GM21528 (cell line): ENCODE data around the gene MALRD1.

Experiments used
- ATAC-seq: cut with Tn5 transposase; IDR thresholded peaks from one replicate; pipeline ENCODE4 v1.9.1; 2021; ENCODE audit warnings: mild to moderate bottlenecking, moderate library complexity; ENCODE audit not compliant: unreplicated experiment, low FRiP score

MALRD1 gene

DNA sequence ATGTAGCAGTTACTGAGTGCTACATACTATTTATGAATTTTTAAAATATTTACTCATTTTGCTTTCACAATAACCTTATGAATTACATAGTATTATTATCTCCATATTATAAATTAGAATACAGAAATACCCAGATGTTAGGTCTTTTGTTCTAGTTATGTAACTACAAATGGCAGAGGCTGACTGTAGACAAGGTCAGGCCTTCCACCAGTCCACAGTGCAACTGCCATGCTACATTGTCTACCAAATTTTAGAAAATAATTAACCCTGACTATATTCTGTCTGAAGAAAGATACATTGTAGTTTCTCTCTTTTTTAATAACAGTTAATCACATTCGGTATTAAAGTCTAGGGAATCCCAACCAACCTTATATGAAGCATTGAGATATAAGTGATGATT is 280.9 kb downstream of the MALRD1 start:
- ATAC-seq, result no peak

- ATAC-seq, result no peak
These were observed 283.7 kb downstream of the MALRD1 start for GRCh38 chr10:19332304-19332703.

DNA sequence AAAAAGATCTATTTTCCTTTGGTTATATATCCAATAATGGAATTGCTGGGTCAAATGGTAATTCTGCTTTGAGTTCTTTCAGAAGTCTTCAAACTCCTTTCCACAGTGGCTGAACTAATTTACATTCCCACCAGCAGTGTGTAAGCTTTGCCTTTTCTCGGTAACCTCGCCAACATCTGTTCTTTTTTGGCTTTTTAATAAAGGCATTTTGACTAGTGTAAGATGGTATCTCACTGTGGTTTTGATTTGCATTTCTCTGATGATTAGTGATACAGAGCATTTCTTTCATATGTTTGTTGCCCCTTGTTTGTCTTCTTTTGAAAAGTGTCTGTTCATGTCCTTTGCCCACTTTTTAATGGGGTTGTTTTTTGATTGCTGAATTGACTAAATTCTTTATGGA is 285.0 kb downstream of the MALRD1 start:
- no peak for ATAC-seq

DNA sequence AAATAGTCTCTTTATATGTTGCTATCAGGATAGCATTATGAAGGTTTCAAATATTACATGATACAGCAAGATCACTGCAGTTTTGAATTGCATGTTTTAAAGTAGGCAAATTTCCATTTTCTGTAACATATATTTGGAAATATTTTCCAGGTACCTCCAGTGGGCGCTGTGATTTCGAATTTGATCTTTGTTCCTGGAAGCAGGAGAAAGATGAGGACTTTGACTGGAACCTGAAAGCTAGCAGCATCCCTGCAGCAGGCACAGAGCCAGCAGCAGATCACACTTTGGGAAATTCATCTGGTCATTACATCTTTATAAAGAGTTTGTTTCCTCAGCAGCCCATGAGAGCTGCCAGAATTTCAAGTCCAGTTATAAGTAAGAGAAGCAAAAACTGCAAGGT is 299.0 kb downstream of the MALRD1 start:
- no peak for ATAC-seq

DNA sequence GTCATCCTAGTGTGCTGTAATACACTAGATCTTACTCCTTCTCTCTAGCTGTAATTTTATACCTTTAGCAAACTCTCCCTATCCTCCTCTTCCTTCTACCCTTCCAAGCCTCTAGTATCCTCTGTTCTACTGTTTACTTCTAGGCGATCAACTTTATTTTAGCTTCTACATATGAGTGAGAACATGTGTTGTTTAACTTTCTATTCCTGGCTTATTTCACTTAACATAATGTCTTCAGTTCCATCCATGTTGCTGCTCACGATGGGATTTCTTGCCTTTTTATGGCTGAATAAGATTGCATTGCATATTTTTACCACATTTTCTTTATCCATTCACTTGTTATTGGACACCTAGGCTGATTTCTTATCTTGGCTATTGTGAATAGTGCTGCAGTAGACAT is 318.6 kb downstream of the MALRD1 start:
- no peak for ATAC-seq

DNA sequence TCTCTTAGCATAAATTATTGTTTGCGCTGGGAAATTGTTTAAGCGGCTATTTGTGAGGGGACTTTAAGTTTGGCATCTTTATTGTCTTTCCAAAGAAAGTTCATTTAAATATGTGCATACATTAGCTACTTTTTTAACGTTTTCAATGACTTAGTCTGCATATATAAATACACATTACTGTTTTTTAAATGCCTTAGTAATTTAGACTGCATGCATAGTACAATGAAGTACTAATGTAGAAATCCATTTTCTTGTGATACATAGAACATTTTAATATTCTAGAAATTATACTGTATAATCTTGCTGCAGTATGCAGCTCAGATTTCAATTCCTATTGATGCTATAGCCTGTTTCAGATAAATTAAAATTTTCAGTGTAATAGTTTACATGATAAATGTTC is 325.4 kb downstream of the MALRD1 start:
- ATAC-seq, result no peak

DNA sequence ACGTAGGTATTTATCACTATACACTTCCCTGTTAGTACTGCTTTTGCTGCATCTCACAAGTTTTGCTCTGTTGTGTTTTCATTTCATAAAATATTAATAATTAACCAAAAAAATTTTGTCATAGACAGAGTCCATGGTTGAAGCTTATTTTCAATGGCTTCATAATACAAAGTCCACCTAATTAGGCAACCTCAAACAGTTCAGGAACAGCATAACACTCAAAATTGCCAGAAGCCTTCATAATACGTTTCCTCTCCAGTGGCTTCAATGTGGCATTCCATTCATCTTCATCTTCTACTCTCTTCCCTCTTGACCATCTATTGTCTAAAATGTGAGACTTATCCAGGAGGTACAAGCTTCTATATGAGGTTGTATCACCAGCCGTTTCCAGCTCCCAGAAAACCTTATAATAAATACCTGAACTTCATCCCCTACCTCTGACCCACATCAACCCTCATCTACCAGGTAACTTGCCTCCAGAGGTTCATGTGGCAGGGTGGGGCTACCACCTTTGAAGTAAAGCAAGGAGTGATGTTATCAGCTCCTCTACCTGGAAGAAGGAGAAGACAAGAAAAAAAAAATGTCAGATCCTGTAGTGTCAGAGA is 337.3 kb downstream of the MALRD1 start:
- no peak for ATAC-seq

DNA sequence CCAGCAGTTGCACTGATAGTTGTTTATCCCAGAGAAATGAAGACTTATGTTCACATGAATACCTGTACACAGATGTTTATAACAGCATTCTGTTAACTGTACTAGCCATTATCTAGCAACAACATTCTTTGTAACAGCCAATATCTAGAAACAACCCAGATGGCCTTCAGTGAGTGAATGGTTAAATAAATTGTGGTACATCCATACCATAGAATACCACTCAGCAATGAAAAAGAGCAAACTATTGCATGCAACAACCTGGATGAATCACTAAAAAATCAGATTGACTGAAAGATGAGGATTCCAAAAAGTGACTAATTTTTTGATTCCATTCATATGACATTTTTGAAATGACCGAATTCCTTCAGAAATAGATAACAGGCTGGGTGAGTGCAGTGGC is 360.3 kb downstream of the MALRD1 start:
- ATAC-seq, result no peak

- no peak for ATAC-seq
These were observed 362.5 kb downstream of the MALRD1 start for GRCh38 chr10:19411119-19411518.

- no peak for ATAC-seq
These were observed 363.9 kb downstream of the MALRD1 start for GRCh38 chr10:19412531-19412930.

GRCh38 chr10:19416164-19416563 is 367.6 kb downstream of the MALRD1 start:
- ATAC-seq, result no peak

- no peak for ATAC-seq
These were observed 369.1 kb downstream of the MALRD1 start for GRCh38 chr10:19417740-19418139.

DNA sequence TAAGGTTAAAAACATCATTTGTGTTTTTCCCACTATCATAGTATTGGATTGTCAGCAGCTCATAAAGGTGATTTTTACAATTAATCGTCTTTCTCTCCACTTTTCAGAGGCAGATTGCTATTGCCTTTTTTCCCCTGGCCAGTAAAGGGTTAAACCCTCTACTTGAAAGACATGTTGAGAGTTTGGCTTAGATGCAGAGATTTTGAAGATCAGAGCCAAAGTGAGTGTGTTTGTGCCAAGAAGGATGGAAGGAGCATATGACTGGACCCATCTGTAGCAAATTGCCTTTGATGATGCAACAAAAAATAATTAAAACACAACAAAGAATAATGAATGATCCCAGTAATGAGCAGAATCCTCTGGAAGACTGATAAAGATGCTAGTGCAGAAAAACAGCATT is 373.1 kb downstream of the MALRD1 start:
- no peak for ATAC-seq

DNA sequence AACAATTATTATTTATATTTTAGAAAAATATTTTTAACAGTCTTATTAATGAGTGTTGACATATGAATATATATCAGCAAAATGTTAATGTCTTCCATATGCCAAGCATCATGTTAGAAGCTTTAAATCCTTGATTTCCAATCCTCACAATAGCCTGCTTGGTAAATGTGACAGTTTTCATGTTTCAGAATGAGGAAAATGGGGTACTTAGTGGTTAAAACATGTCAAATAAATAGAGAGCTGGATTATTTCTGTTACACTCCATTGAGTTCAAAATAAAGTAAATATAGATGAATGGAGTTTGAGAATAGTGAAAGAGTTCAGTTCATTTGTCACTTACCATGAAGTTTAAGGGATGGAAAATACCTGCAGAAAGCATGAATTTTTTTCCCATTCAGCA is 377.4 kb downstream of the MALRD1 start:
- no peak for ATAC-seq

DNA sequence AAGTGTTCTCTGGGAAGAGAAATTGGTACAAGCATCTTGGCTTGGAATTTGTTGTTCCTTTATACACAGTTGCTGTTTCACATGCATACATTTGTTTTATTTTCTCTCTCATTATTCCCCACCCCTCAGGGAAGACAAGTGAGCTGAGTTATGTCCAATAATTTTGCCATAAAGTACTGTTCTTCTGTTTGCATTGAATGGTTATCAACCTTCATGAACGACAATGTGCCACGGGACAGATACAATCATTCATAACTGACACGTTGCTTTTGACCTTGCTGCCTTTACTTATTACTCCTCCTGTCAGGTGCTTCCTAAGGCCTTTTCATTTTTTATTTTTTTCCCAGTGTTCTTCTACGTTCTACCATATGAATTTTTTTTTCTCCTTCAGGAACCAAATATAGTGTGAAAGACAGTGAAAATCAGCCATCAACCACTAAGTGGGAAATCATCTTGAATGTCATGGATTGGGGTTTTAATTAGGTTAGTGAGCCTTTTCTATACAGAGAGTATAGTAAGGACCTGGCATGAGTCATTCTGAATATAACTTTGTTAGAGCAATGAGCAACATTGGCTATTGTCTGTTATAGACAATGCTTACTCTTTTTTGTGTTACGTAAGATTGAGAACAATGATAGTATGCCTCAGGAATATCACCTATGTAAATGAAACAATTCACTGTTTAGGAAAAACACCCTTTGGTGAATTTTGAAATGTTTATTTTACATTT is 383.2 kb downstream of the MALRD1 start:
- no peak for ATAC-seq

DNA sequence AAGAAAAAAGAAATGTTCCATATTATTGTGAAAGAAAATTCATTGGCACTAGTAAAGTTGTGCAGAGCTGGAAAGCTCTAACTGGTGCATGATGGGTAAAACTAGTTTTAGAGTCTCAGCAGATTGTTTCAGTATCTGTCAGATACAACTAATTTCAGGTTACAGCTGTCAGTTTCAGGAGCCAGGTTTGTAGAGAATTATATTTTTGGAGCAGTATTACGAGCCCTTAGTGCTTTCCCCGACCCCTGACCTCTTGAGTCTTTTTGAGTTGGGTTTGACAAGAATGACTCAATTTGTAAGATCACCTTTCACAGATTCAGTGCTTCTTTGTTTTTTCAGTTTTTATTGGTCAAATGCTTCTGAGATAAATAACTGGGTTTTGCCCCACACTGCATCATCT is 401.3 kb downstream of the MALRD1 start:
- no peak for ATAC-seq

- no peak for ATAC-seq
These were observed 402.8 kb downstream of the MALRD1 start for GRCh38 chr10:19451356-19451755.

DNA sequence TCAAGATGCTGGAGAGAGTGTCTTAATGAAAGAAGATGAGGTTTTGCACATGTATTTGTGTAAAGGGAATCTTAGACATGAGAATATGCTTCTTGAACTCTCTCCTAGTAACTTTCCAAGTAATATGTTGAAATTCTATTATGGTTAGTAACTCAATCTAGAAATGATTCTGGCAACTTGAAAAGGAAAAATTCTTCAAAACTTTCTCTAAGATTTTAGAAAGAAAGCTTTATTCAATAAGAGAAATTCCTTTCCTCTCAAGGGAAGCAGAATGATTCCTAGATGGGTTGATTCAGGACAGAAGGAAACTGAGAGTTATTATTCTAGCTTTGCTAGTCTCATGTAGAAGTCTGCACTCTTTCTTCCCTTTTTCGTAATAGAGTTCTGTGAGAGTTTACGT is 403.3 kb downstream of the MALRD1 start:
- ATAC-seq, result no peak

DNA sequence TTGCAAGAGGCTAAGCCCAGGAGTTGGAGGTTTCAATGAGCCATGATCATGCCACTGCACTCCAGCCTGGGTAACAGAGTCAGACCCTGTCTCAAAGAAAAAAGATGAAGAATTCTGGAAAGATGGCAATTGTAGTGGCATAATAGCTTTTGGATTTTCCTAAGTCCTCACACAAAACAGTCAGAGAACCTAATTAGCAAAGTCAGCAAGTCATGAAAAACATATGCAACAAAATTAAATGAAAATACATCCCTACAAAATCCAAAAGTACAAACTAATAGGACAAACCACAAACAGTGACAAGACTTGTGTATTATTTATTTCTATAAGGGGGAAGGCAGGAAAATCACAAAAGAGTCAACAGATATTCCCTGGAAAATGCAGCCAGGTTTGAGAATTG is 405.4 kb downstream of the MALRD1 start:
- ATAC-seq, result no peak

DNA sequence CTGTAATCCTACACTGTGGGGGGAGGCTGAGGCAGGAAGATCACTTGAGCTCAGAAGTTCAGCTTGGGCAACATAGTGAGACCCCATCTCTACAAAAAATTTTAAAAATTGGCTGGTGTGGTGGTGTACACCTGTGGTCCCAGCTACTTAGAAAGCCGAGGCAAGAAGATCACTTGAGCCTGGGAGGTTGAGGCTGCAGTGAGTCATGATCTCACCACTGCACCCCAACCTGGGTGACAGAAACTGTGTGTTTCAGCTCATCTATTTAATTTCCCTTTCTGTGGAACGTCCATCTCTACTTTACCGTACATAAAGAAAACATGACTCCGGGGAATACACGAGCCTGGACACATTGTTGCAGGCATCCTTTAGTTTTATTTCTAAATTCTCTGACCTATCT is 413.0 kb downstream of the MALRD1 start:
- ATAC-seq, result no peak

GRCh38 chr10:19466709-19467108 is 418.1 kb downstream of the MALRD1 start:
- ATAC-seq, result no peak

- ATAC-seq, result no peak
These were observed 419.8 kb downstream of the MALRD1 start for GRCh38 chr10:19468413-19468812.

DNA sequence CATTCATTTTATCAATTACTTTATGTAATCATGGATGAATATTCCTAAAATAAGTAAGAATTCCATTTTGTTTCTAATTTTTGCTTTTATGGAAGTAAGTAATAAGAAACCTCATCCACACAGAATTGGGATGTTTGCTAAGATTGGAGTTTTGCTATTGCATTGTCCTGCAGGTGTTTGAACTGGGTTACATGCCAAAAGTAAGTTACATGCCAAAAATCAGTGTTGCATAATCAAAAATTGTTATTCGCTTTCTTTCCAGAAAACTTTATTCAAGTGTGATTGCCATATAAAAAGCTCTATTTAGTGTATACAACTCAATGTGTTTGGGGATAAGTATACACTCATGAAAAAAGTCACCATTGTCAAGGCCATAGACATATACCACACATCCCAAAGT is 420.9 kb downstream of the MALRD1 start:
- no peak for ATAC-seq
